K562 (cell line): ENCODE measurements around the gene ACTL9.

Source experiments
- CBX3 ChIP-seq, 2 experiments: IDR thresholded peaks; 1 replicate in 1 of 2; 2 replicates in 1 of 2; pipeline ENCODE4 v1.6.1; 2012; ENCODE audit warnings: inconsistent platforms in 2 of 2, low read length in 2 of 2, borderline replicate concordance in 1 of 2, control low read depth in 1 of 2
- SIN3A ChIP-seq, 2 experiments: fragments of 150-350 bp in 1 of 2; IDR thresholded peaks; 2 replicates each; pipeline ENCODE4 v1.6.1; 2011 to 2016; ENCODE audit warnings: borderline replicate concordance in 2 of 2, low read depth in 2 of 2, low read length in 2 of 2, mild to moderate bottlenecking in 2 of 2, moderate library complexity in 2 of 2; ENCODE audit not compliant: control insufficient read depth in 1 of 2
- ZNF212 ChIP-seq: fragments of 450-650 bp; formaldehyde crosslinking; IDR thresholded peaks from 2 replicates; pipeline ENCODE4 v1.4.0; 2020; ENCODE audit warnings: mild to moderate bottlenecking
- ZNF274 ChIP-seq: IDR thresholded peaks from 2 replicates; pipeline ENCODE4 v1.6.1; 2011; ENCODE audit warnings: low read depth, mild to moderate bottlenecking, low read length, moderate library complexity, borderline replicate concordance

DNA sequence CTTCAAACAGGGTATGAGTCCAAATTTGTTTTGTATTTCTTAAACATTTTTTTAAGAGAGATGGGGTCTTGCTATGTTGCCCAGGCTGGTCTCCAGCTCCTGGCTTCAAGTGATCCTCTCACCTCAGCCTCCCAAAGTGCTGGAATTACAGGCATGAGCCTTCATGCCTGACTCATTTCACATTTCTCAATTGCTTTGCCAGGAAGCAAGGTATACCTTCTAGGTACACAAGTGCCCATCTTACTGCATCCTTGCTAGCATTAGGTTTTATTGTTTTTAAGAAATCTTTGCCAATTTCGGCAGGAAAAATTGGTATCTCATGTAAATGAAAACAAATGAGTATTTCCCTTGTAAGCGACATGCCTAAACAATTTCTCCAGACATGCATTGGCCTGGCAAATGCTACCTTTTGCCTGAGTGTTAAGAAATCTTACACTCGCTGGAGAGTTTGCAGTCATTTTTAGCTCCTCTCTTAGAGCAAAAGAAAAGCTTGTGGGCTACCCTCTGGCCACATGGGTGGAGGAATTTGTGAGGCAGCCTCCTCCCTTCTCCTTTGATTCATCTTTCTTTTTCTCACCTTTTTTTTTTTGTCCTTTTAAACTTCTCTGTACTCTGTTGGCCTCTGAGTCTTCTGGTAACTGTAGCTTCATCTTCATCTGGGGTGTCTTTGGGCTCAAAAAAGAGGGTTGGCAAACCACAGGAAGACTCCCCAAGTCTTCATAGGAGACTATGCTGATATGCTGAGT lies 33.0 kb downstream of the ACTL9 start:
- TF ChIP-seq ZNF212 (CRISPR knock-in tag) = no peak
- no peak for TF ChIP-seq CBX3 (IDR thresholded peaks at IDR 0.05; ENCODE audit: borderline replicate concordance in 1 of 2, low read length in 2 of 2)
- no peak for TF ChIP-seq SIN3A (IDR thresholded peaks at IDR 0.05; ENCODE audit: borderline replicate concordance in 2 of 2, control insufficient read depth in 1 of 2, low read depth in 2 of 2, low read length in 2 of 2)
- TF ChIP-seq ZNF274 = no peak
